CD4-positive, CD25-positive, alpha-beta regulatory T cell (primary cell): ENCODE measurements around the gene ERAP2. TPM values are rescaled to one million over a fixed set of nuclear protein-coding genes. Genes with fewer than 3 reads are reported as not detected.

ENCODE experiments used
- ATAC-seq, 2 donors: fragments of 150-1000 bp; cut with Tn5 transposase; one replicate each; pipeline ENCODE4 v1.10.0; 2021; ENCODE audit warnings: low read depth in 2 of 2, moderate number of reproducible peaks in 2 of 2, moderate library complexity in 1 of 2
- DNase-seq, 3 donors: peaks; one replicate each; pipeline versions ENCODE4 v3.0.0 to v3.0.0-alpha.2; 2012 to 2022; ENCODE audit warnings: mixed read lengths in 1 of 3
- H3K27ac ChIP-seq: one replicate; pipeline ENCODE4 v1.7.0; 2013; ENCODE audit warnings: mild to moderate bottlenecking, low read length; ENCODE audit not compliant: insufficient read depth, poor library complexity, severe bottlenecking
- H3K27me3 ChIP-seq: one replicate; pipeline ENCODE4 v1.7.0; 2013; ENCODE audit warnings: low read length; ENCODE audit not compliant: control insufficient read depth, insufficient read depth
- H3K36me3 ChIP-seq: one replicate; pipeline ENCODE4 v1.7.0; 2013; ENCODE audit warnings: mild to moderate bottlenecking, low read length, moderate library complexity; ENCODE audit not compliant: control insufficient read depth, insufficient read depth
- H3K4me1 ChIP-seq: 2 replicates; pipeline ENCODE4 v1.7.0; 2013; ENCODE audit warnings: mild to moderate bottlenecking, low read length; ENCODE audit not compliant: insufficient read depth, control insufficient read depth, poor library complexity, severe bottlenecking
- H3K4me3 ChIP-seq: one replicate; pipeline ENCODE4 v1.7.0; 2013; ENCODE audit warnings: low read depth, mild to moderate bottlenecking, low read length, moderate library complexity
- H3K9me3 ChIP-seq, 2 experiments: 1 replicate in 1 of 2; 2 replicates in 1 of 2; pipeline ENCODE4 v1.7.0; 2013; ENCODE audit warnings: low read length in 2 of 2, mild to moderate bottlenecking in 1 of 2, moderate library complexity in 1 of 2; ENCODE audit not compliant: control insufficient read depth in 2 of 2
- H3K27ac Mint-ChIP-seq, 3 donors: one replicate each; pipeline ENCODE4 v1.8.0; 2020 to 2022; ENCODE audit warnings: mild to moderate bottlenecking in 3 of 3, mixed read lengths in 3 of 3, moderate library complexity in 2 of 3
- H3K27me3 Mint-ChIP-seq: one replicate; pipeline ENCODE4 v1.8.0; 2022; ENCODE audit warnings: mild to moderate bottlenecking, mixed read lengths
- H3K36me3 Mint-ChIP-seq: one replicate; pipeline ENCODE4 v1.8.0; 2020; ENCODE audit warnings: mixed read lengths
- H3K4me1 Mint-ChIP-seq, 4 donors: one replicate each; pipeline ENCODE4 v1.8.0; 2020 to 2022; ENCODE audit warnings: mixed read lengths in 4 of 4, mild to moderate bottlenecking in 1 of 4
- H3K4me3 Mint-ChIP-seq, 4 donors: one replicate each; pipeline ENCODE4 v1.8.0; 2020 to 2022; ENCODE audit warnings: mild to moderate bottlenecking in 4 of 4, mixed read lengths in 4 of 4, moderate library complexity in 3 of 4
- H3K9me3 Mint-ChIP-seq, 7 donors: one replicate each; pipeline ENCODE4 v1.8.0; 2020 to 2022; ENCODE audit warnings: mixed read lengths in 7 of 7, mild to moderate bottlenecking in 3 of 7, moderate library complexity in 2 of 7
- polyA plus RNA-seq, 4 donors: library from polyadenylated mRNA; unstranded; fragments of 300-500 nt; fragmentation: Illumina TruSeq; gene quantifications; one replicate each; pipeline ENCODE4 v1.2.3, GENCODE V29; 2021
- total RNA-seq: library from RNA; stranded (reverse); gene quantifications from one replicate; pipeline ENCODE4 v1.2.3, GENCODE V29; 2022

The ERAP2 gene
- total and polyA plus RNA-seq, 5 donors from 2014 or later, result 9.5 to 134 (median 117) TPM

GRCh38 chr5:96901841-96902240, 25.5 kb downstream of the ERAP2 start:
- ATAC-seq (no peak), DNase-seq (no peak)
- no peaks in the 10 kb centered on the region for H3K27me3 ChIP-seq
- Mint-ChIP-seq H3K27me3 (no peaks in the 10 kb centered on the region), H3K36me3 (peaks cover 50% of the 10 kb centered on the region), H3K4me3 (no peak overlapping the region), H3K27ac (peak overlapping the region in 2 of 3 donors; percentile 59 to 62), H3K9me3 (no peaks in the 10 kb centered on the region), H3K4me1 (peaks cover 21 to 30% (median 24%) of the 10 kb centered on the region in 4 donors)
- H3K9me3 ChIP-seq, result no peaks in the 10 kb centered on the region
- H3K4me3 ChIP-seq, result no peak overlapping the region
- peaks cover 5% of the 10 kb centered on the region for H3K4me1 ChIP-seq
- peaks cover 87% of the 10 kb centered on the region for H3K36me3 ChIP-seq
- H3K27ac ChIP-seq, result no peak overlapping the region

- H3K4me1 Mint-ChIP-seq, result peaks cover 15 to 25% (median 19%) of the 10 kb centered on the region in 4 donors
- Histone ChIP-seq H3K4me3 (no peak overlapping the region), H3K27ac (no peak overlapping the region), H3K27me3 (no peaks in the 10 kb centered on the region), H3K36me3 (peaks cover 89% of the 10 kb centered on the region), H3K4me1 (no peaks in the 10 kb centered on the region), H3K9me3 (no peaks in the 10 kb centered on the region)
- no peaks in the 10 kb centered on the region for H3K27me3 Mint-ChIP-seq
- no peak overlapping the region for H3K4me3 Mint-ChIP-seq
- H3K9me3 Mint-ChIP-seq, result no peaks in the 10 kb centered on the region
- peaks cover 47% of the 10 kb centered on the region for H3K36me3 Mint-ChIP-seq
- DNase-seq (no peak), ATAC-seq (no peak)
- H3K27ac Mint-ChIP-seq, result no peak overlapping the region
Measured at GRCh38 chr5:96902876-96903275, 26.6 kb downstream of the ERAP2 start.

GRCh38 chr5:96903300-96903699, 27.0 kb downstream of the ERAP2 start:
- H3K36me3 ChIP-seq, result peaks cover 89% of the 10 kb centered on the region
- no peak overlapping the region for H3K4me3 ChIP-seq
- Mint-ChIP-seq H3K27me3 (no peaks in the 10 kb centered on the region), H3K36me3 (peaks cover 48% of the 10 kb centered on the region), H3K4me1 (peaks cover 15 to 25% (median 21%) of the 10 kb centered on the region in 4 donors), H3K9me3 (no peaks in the 10 kb centered on the region), H3K4me3 (no peak overlapping the region), H3K27ac (no peak overlapping the region)
- no peaks in the 10 kb centered on the region for H3K4me1 ChIP-seq
- ATAC-seq (no peak), DNase-seq (no peak)
- no peak overlapping the region for H3K27ac ChIP-seq
- no peaks in the 10 kb centered on the region for H3K27me3 ChIP-seq
- no peaks in the 10 kb centered on the region for H3K9me3 ChIP-seq

- peak overlapping the region in 1 of 3 donors; percentile 40 for H3K27ac Mint-ChIP-seq
- Histone ChIP-seq H3K36me3 (peaks cover 90% of the 10 kb centered on the region), H3K4me1 (no peaks in the 10 kb centered on the region), H3K27me3 (no peaks in the 10 kb centered on the region), H3K4me3 (no peak overlapping the region), H3K9me3 (no peaks in the 10 kb centered on the region), H3K27ac (no peak overlapping the region)
- no peaks in the 10 kb centered on the region for H3K27me3 Mint-ChIP-seq
- peaks cover 10 to 28% (median 19%) of the 10 kb centered on the region in 4 donors for H3K4me1 Mint-ChIP-seq
- DNase-seq, result no peak
- ATAC-seq, result no peak
- no peaks in the 10 kb centered on the region for H3K9me3 Mint-ChIP-seq
- peaks cover 48% of the 10 kb centered on the region for H3K36me3 Mint-ChIP-seq
- no peak overlapping the region for H3K4me3 Mint-ChIP-seq
Measured at GRCh38 chr5:96904054-96904931, 28.0 kb downstream of the ERAP2 start.

- Histone ChIP-seq H3K4me1 (no peaks in the 10 kb centered on the region), H3K27ac (no peak overlapping the region), H3K9me3 (no peaks in the 10 kb centered on the region), H3K4me3 (no peak overlapping the region), H3K27me3 (no peaks in the 10 kb centered on the region), H3K36me3 (peaks cover 92% of the 10 kb centered on the region)
- Mint-ChIP-seq H3K4me3 (peak overlapping the region in 1 of 4 donors; percentile 28), H3K9me3 (no peaks in the 10 kb centered on the region), H3K27ac (peak overlapping the region in 2 of 3 donors; percentile 31 to 96), H3K36me3 (peaks cover 44% of the 10 kb centered on the region), H3K27me3 (no peaks in the 10 kb centered on the region), H3K4me1 (peaks cover 10 to 28% (median 23%) of the 10 kb centered on the region in 4 donors)
- ATAC-seq, result no peak
- DNase-seq, result no peak
Measured at GRCh38 chr5:96905864-96906263, 29.6 kb downstream of the ERAP2 start.

GRCh38 chr5:96909003-96909402, 32.7 kb downstream of the ERAP2 start:
- Histone ChIP-seq H3K36me3 (peaks cover 83% of the 10 kb centered on the region), H3K4me1 (no peaks in the 10 kb centered on the region), H3K27me3 (no peaks in the 10 kb centered on the region), H3K27ac (no peak overlapping the region), H3K9me3 (no peaks in the 10 kb centered on the region), H3K4me3 (no peak overlapping the region)
- H3K27ac Mint-ChIP-seq, result peak overlapping the region in 1 of 3 donors; percentile 20
- H3K36me3 Mint-ChIP-seq, result peaks cover 28% of the 10 kb centered on the region
- ATAC-seq (no peak), DNase-seq (no peak)
- no peaks in the 10 kb centered on the region for H3K9me3 Mint-ChIP-seq
- no peak overlapping the region for H3K4me3 Mint-ChIP-seq
- H3K27me3 Mint-ChIP-seq, result no peaks in the 10 kb centered on the region
- peaks cover 3 to 22% (median 15%) of the 10 kb centered on the region in 4 donors for H3K4me1 Mint-ChIP-seq

GRCh38 chr5:96909435-96909834, 33.1 kb downstream of the ERAP2 start:
- H3K27me3 Mint-ChIP-seq, result no peaks in the 10 kb centered on the region
- H3K27ac Mint-ChIP-seq, result peak overlapping the region in 1 of 3 donors; percentile 20
- DNase-seq (no peak), ATAC-seq (no peak)
- Histone ChIP-seq H3K4me1 (no peaks in the 10 kb centered on the region), H3K4me3 (no peak overlapping the region), H3K36me3 (peaks cover 83% of the 10 kb centered on the region), H3K27ac (no peak overlapping the region), H3K9me3 (no peaks in the 10 kb centered on the region), H3K27me3 (no peaks in the 10 kb centered on the region)
- peaks cover 7 to 22% (median 15%) of the 10 kb centered on the region in 4 donors for H3K4me1 Mint-ChIP-seq
- no peak overlapping the region for H3K4me3 Mint-ChIP-seq
- no peaks in the 10 kb centered on the region for H3K9me3 Mint-ChIP-seq
- peaks cover 28% of the 10 kb centered on the region for H3K36me3 Mint-ChIP-seq

- DNase-seq (no peak), ATAC-seq (no peak)
- H3K36me3 ChIP-seq, result peaks cover 77% of the 10 kb centered on the region
- no peak overlapping the region for H3K4me3 ChIP-seq
- Mint-ChIP-seq H3K27ac (peak overlapping the region in 1 of 3 donors; percentile 83), H3K27me3 (no peaks in the 10 kb centered on the region), H3K9me3 (no peaks in the 10 kb centered on the region), H3K36me3 (peaks cover 28% of the 10 kb centered on the region), H3K4me1 (peaks cover 5 to 21% (median 13%) of the 10 kb centered on the region in 4 donors), H3K4me3 (no peak overlapping the region)
- no peaks in the 10 kb centered on the region for H3K9me3 ChIP-seq
- no peak overlapping the region for H3K27ac ChIP-seq
- H3K27me3 ChIP-seq, result no peaks in the 10 kb centered on the region
- no peaks in the 10 kb centered on the region for H3K4me1 ChIP-seq
Measured at GRCh38 chr5:96911139-96911538, 34.8 kb downstream of the ERAP2 start.
